ENCODE results near the gene SNAPC3. TPM values are rescaled to one million over a fixed set of nuclear protein-coding genes. Genes with fewer than 3 reads are reported as not detected.
"Not testable (repeated sequence)": the region's sequence is repeated elsewhere in the genome, so short reads cannot be mapped to it uniquely, and the experiment has no call there.

Gene SNAPC3
- total RNA-seq, 4 donors from 2014 or later: 15.1 to 20.2 (median 16.9) TPM

- peak in 1 of 2 donors; percentile 81 for DNase-seq (ENCODE audit: low spot score in 2 of 2)
- no peak for TF ChIP-seq POLR2A (IDR thresholded peaks at IDR 0.05)
- TF ChIP-seq, protein P1, sequence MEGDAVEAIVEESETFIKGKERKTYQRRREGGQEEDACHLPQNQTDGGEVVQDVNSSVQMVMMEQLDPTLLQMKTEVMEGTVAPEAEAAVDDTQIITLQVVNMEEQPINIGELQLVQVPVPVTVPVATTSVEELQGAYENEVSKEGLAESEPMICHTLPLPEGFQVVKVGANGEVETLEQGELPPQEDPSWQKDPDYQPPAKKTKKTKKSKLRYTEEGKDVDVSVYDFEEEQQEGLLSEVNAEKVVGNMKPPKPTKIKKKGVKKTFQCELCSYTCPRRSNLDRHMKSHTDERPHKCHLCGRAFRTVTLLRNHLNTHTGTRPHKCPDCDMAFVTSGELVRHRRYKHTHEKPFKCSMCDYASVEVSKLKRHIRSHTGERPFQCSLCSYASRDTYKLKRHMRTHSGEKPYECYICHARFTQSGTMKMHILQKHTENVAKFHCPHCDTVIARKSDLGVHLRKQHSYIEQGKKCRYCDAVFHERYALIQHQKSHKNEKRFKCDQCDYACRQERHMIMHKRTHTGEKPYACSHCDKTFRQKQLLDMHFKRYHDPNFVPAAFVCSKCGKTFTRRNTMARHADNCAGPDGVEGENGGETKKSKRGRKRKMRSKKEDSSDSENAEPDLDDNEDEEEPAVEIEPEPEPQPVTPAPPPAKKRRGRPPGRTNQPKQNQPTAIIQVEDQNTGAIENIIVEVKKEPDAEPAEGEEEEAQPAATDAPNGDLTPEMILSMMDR (IDR thresholded peaks at IDR 0.05): no peak
- WGBS, 2 donors: 25 to 43% methylated on average over 5 of the region's 5 CpGs
- intact Hi-C loops (cut with DNase I; ENCODE audit: low total_unique reads): no loop called here
- H3K4me3 ChIP-seq (ENCODE audit: low read depth, poor library complexity, severe bottlenecking): no peak overlapping the region
Measured at GRCh38 chr9:15430920-15431844, 8.5 kb downstream of the SNAPC3 start.

DNA sequence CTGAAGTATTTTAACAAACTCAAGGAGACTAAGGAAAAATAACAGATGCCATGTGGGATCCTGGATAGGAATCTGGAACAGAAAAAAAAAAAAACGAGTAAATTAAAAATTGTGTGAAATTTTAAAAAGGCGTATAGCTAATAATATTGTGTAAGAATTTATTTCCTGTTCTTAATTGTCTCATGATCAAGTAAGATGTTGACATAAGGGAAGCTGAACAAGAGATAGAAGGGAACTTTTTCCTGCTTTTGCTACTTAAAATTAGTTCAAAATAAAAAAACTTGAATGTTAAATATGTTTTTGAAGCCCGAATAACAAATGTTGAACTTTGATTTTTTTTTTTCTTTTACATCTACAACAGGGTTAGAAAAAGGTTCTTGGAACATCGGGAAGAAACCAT is 10.5 kb downstream of the SNAPC3 start:
- intact Hi-C loops (cut with DNase I; ENCODE audit: low total_unique reads): no loop called here
- no peak for DNase-seq (ENCODE audit: low spot score in 2 of 2)
- no peak overlapping the region for H3K4me3 ChIP-seq (ENCODE audit: low read depth, poor library complexity, severe bottlenecking)
- TF ChIP-seq, protein P1 (IDR thresholded peaks at IDR 0.05): no peak
- TF ChIP-seq POLR2A (IDR thresholded peaks at IDR 0.05): no peak
- 76 to 79% methylated on average over 4 of the region's 4 CpGs for WGBS, 2 donors

DNA sequence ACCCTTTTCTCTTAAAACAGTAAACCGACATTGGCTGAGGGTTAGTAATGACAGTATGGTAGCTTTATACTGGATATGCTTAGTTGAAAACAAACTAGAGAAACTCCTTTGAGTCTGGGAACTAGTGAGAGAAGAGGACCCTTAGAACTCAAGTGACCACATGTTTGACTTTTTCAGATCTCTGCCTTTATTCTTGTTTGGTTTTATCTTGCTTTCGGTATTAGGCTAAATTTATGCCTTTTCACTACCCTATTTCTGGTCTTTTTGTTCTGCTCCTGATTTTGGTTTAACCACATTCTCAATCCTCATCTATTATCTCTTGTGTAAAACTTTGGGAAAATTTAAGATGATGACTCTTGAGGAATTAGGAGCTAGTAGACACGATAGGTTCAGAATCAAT is 11.0 kb downstream of the SNAPC3 start:
- H3K4me3 ChIP-seq (ENCODE audit: low read depth, poor library complexity, severe bottlenecking): no peak overlapping the region
- intact Hi-C loops (cut with DNase I; ENCODE audit: low total_unique reads): no loop called here
- no peak for DNase-seq (ENCODE audit: low spot score in 2 of 2)
- no peak for TF ChIP-seq POLR2A (IDR thresholded peaks at IDR 0.05)
- TF ChIP-seq, protein P1 (IDR thresholded peaks at IDR 0.05): no peak
- 84 to 92% methylated on average over 3 of the region's 3 CpGs for WGBS, 2 donors

GRCh38 chr9:15438891-15439290 is 16.2 kb downstream of the SNAPC3 start:
- DNase-seq (ENCODE audit: low spot score in 2 of 2): peak in 1 of 2 donors; percentile 48
- TF ChIP-seq POLR2A (IDR thresholded peaks at IDR 0.05): no peak
- TF ChIP-seq, protein P1 (IDR thresholded peaks at IDR 0.05): no peak
- intact Hi-C loops (cut with DNase I; ENCODE audit: low total_unique reads): no loop called here
- H3K4me3 ChIP-seq (ENCODE audit: low read depth, poor library complexity, severe bottlenecking): no peak overlapping the region
- WGBS, 2 donors: 97 to 98% methylated on average over 7 of the region's 7 CpGs

GRCh38 chr9:15441841-15442240 is 19.2 kb downstream of the SNAPC3 start:
- intact Hi-C loops (cut with DNase I; ENCODE audit: low total_unique reads); H3K4me3 ChIP-seq (ENCODE audit: low read depth, poor library complexity, severe bottlenecking); DNase-seq (ENCODE audit: low spot score in 2 of 2): not testable (repeated sequence)
- 95% methylated on average over 17 of the region's 29 CpGs; no CpG with 5 or more reads in 1 of the 2 donors for WGBS, 2 donors

DNA sequence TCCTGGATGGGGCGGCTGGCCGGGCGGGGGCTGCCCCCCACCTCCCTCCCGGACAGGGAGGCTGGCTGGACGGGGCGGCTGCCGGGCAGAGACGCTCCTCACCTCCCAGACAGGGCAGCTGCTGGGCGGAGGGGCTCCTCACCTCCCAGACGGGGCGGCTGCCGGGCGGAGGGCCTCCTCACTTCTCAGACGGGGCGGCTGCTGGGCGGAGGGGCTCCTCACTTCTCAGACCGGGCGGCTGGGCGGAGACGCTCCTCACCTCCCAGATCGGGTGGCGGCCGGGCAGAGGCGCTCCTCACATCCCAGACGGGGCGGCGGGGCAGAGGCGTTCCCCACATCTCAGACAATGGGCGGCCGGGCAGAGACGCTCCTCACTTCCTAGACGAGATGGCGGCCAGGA is 19.6 kb downstream of the SNAPC3 start:
- intact Hi-C loops (cut with DNase I; ENCODE audit: low total_unique reads); H3K4me3 ChIP-seq (ENCODE audit: low read depth, poor library complexity, severe bottlenecking): not testable (repeated sequence)
- DNase-seq (ENCODE audit: low spot score in 2 of 2): peak in 1 of 2 donors; percentile 62
- WGBS, 2 donors: 93 to 97% methylated on average over 20 to 26 of the region's 33 CpGs

All from lower leg skin (tissue), 4 donors.